HG02623 (cell line): ENCODE data around the gene MYADML2.
A peak's percentile ranks its signal among the peaks of the same experiment; 100 is the strongest.

Source experiments
- ATAC-seq: cut with Tn5 transposase; IDR thresholded peaks from one replicate; pipeline ENCODE4 v1.9.1; 2021; ENCODE audit warnings: moderate library complexity; ENCODE audit not compliant: unreplicated experiment

Gene MYADML2

GRCh38 chr17:81901167-81902022, 45.6 kb downstream of the MYADML2 start:
- ATAC-seq, result no peak

DNA sequence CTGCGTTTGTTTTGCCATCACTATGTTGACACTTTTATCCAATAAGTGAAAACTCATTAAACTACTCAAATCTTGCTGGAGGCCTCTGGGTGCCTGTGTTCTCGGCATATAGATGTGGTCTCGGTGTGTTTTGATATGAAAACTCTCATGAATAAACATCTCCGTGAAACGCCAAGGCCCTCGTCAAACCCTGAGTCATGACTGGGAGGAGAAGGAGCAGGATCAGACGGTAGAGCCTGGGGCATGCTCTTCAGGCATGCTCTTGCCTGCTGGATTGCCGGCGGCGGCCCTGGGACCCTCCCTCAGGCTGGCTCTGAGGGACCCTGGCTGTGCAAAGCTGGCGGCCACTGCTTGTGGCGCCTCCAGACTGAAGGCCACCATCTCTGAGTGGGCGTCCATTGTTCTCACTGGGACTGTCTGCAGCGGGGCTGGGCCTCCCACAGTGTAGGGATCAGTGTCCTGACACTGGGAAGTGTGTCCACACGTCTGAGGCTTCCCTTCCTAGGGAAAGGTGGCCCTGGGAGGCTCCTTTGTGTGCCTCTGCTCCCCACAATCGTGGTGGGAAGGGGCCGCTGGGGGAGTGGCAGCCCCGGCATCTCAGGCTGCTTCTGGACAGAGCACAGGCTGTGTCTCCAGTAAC, 46.7 kb downstream of the MYADML2 start:
- ATAC-seq, result no peak

- ATAC-seq, result no peak
Measured at GRCh38 chr17:81899514-81900166, 47.4 kb downstream of the MYADML2 start.

DNA sequence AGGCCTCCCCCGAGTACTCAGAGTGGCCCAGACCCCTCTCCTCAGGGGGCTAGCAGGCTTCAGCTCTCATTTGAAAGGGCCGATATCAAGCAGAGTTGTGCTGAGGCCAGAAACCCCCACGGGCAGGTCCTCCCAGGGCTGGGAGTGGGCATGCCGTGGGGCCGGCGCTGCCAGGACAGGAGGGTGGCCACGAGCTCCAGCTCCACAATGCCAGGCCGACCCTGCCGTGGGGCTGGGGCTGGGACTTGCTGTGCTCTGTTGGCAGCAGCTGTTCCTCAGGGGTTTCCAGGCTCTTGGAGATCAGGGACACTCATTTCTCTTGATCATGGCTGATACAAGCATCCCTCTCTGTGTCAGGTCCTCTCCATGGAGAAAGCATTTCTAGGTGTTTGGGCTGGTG, 48.1 kb downstream of the MYADML2 start:
- ATAC-seq, result no peak

DNA sequence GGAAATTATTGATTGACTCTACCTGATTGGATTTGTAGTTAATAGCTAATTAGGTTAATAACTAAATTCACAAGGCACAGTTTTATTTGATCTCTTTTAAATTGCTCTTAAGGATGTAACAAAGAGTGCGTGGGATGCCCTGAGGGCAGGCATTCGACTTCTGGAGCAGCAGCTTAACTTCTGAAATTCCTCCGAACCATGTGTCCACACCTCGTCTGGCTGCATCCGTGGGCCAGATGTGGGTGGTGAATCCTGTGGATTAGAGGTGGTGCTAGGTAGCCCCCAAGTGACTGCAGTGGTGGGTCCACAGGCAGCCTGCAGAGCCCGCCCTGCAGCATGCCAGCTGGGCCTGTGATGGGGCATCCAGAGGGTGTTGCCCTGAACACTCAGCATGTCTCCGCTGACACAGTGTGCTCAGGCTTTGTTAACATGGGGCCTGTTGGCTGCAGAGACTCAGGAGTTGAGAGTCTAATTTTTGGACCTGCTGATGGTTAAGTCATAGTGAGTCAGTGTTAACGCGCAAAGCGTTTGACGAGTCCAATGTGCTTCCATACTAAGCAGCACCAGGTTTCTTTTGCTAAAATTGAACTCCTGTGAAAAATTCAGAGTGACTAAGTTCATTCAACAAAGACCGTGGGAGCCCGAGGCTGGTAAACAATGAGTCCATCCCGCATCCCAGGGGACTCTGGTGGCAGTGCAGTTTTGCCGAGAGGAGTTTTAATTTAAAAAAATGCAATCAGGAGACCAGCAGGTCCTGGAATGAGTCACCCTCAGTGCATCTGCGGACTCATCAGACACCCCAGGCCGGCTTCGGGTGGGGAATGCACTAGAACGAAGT, 48.8 kb downstream of the MYADML2 start:
- ATAC-seq, result no peak

- ATAC-seq, result no peak
Measured at GRCh38 chr17:81895400-81895799, 51.6 kb downstream of the MYADML2 start.

DNA sequence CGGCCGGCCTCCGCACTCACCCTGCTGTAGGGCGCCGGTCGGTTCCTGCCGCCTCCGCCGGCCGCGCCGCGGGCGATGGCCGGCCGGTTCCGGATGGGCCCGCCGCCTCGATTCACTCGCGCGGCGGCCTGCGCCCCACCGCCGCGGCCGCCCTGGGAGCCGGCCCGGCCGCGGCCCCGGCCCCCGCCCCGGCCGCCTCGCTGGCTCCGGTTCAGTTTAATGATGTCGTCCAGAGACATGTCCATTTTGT, 55.8 kb downstream of the MYADML2 start:
- peak; percentile 15 for ATAC-seq

- peak; percentile 15 for ATAC-seq
Measured at GRCh38 chr17:81890447-81891302, 56.4 kb downstream of the MYADML2 start.
